Ascending aorta (tissue), 2 donors: ENCODE results near the gene TRAPPC1. TPM values are rescaled to one million over a fixed set of nuclear protein-coding genes. Genes with fewer than 3 reads are reported as not detected.
A peak's percentile ranks its signal among the peaks of the same experiment; 100 is the strongest.

Experiments
- DNase-seq, 2 donors: peaks; one replicate each; pipeline ENCODE4 v3.0.0-alpha.2; 2019; ENCODE audit warnings: low spot score in 2 of 2
- H3K27ac ChIP-seq, 2 donors: fragments of 200-600 bp; sonication (generic); one replicate each; pipeline ENCODE4 v1.5.1; 2016 to 2017; ENCODE audit warnings: mild to moderate bottlenecking in 1 of 2
- H3K27me3 ChIP-seq: fragments of 200-600 bp; sonication (generic); one replicate; pipeline ENCODE4 v1.5.1; 2017
- H3K36me3 ChIP-seq, 2 donors: fragments of 200-600 bp; sonication (generic); one replicate each; pipeline ENCODE4 v1.5.1; 2016
- H3K4me1 ChIP-seq, 2 donors: fragments of 200-600 bp; sonication (generic); one replicate each; pipeline ENCODE4 v1.5.1; 2016 to 2017; ENCODE audit warnings: mild to moderate bottlenecking in 1 of 2
- H3K4me3 ChIP-seq, 2 donors: fragments of 200-600 bp; sonication (generic); one replicate each; pipeline ENCODE4 v1.5.1; 2016 to 2017; ENCODE audit warnings: mild to moderate bottlenecking in 1 of 2
- H3K9me3 ChIP-seq, 2 donors: fragments of 200-600 bp; sonication (generic); one replicate each; pipeline ENCODE4 v1.5.1; 2016
- CTCF ChIP-seq, 3 experiments: fragments of 200-600 bp in 2 of 3; fragments of 450-650 bp in 1 of 3; sonication (generic) in 2 of 3; IDR thresholded peaks; one replicate each; pipeline ENCODE4 v1.5.1; 2016 to 2019; ENCODE audit warnings: antibody characterized with exemption in 3 of 3, mild to moderate bottlenecking in 1 of 3, moderate library complexity in 1 of 3
- intact Hi-C: fragments of 100-400 bp; cut with DNase I; formaldehyde crosslinking; loops from one replicate; pipeline ENCODE4 v1.15.1; 2023
- total RNA-seq: library from RNA; depleted of rRNA; stranded (reverse); fragments of >200 nt; gene quantifications from one replicate; pipeline ENCODE4 v1.1.0, GENCODE V29; 2016

Gene TRAPPC1
- total RNA-seq, 1 donor from 2014 or later = 36.0 TPM

- no peaks in the 10 kb centered on the region for H3K27me3 ChIP-seq
- H3K27ac ChIP-seq = peak overlapping the region; percentile 90 to 91
- peak overlapping the region; percentile 77 to 95 for H3K4me3 ChIP-seq
- DNase-seq = no peak
- intact Hi-C loops = no loop called here
- peaks cover 18 to 25% of the 10 kb centered on the region in 2 donors for H3K4me1 ChIP-seq
- TF ChIP-seq CTCF (IDR thresholded peaks at IDR 0.05) = no peak
- peaks cover 0 to 6% of the 10 kb centered on the region in 2 donors for H3K36me3 ChIP-seq
- no peaks in the 10 kb centered on the region for H3K9me3 ChIP-seq
Observed at GRCh38 chr17:7884581-7885366, 47.0 kb downstream of the TRAPPC1 start.

- Histone ChIP-seq H3K36me3 (peaks cover 0 to 6% of the 10 kb centered on the region in 2 donors), H3K27ac (peak overlapping the region; percentile 61 to 90), H3K27me3 (no peaks in the 10 kb centered on the region), H3K4me1 (peaks cover 11 to 17% of the 10 kb centered on the region in 2 donors), H3K4me3 (peak overlapping the region; percentile 25 to 95), H3K9me3 (no peaks in the 10 kb centered on the region)
- intact Hi-C loops = no loop called here
- TF ChIP-seq CTCF (IDR thresholded peaks at IDR 0.05) = no peak
- DNase-seq = no peak
Observed at GRCh38 chr17:7883781-7884386, 47.9 kb downstream of the TRAPPC1 start.

- DNase-seq = no peak
- no peak for TF ChIP-seq CTCF (IDR thresholded peaks at IDR 0.05)
- Histone ChIP-seq H3K4me3 (no peak overlapping the region), H3K4me1 (peaks cover 0 to 4% of the 10 kb centered on the region in 2 donors), H3K9me3 (no peaks in the 10 kb centered on the region), H3K27ac (peak overlapping the region; percentile 12 to 42), H3K27me3 (no peaks in the 10 kb centered on the region), H3K36me3 (peaks cover 0 to 6% of the 10 kb centered on the region in 2 donors)
- intact Hi-C loops = no loop called here
Observed at GRCh38 chr17:7882629-7883028, 49.1 kb downstream of the TRAPPC1 start.

- Histone ChIP-seq H3K9me3 (no peaks in the 10 kb centered on the region), H3K36me3 (peaks cover 0 to 6% of the 10 kb centered on the region in 2 donors), H3K4me1 (peaks cover 0 to 4% of the 10 kb centered on the region in 2 donors), H3K4me3 (no peak overlapping the region), H3K27me3 (no peaks in the 10 kb centered on the region), H3K27ac (no peak overlapping the region)
- DNase-seq = no peak
- TF ChIP-seq CTCF (IDR thresholded peaks at IDR 0.05) = no peak
- intact Hi-C loops = no loop called here
Observed at GRCh38 chr17:7882068-7882467, 49.7 kb downstream of the TRAPPC1 start.

- TF ChIP-seq CTCF (IDR thresholded peaks at IDR 0.05) = no peak
- peaks cover 0 to 6% of the 10 kb centered on the region in 2 donors for H3K36me3 ChIP-seq
- intact Hi-C loops = no loop called here
Observed at GRCh38 chr17:7881276-7882054, 50.3 kb downstream of the TRAPPC1 start.

More at GRCh38 chr17:7881276-7882054, 50.3 kb downstream of the TRAPPC1 start:
- Histone ChIP-seq H3K4me1 (peaks cover 0 to 4% of the 10 kb centered on the region in 2 donors), H3K4me3 (no peak overlapping the region), H3K27me3 (no peaks in the 10 kb centered on the region), H3K27ac (no peak overlapping the region), H3K9me3 (no peaks in the 10 kb centered on the region)
- no peak for DNase-seq

Other genes with a start within 250 kb of the TRAPPC1 start
- 48.0 TPM for gene TP53, start 244.5 kb downstream of the TRAPPC1 start, total RNA-seq
- 1.5 TPM for gene WRAP53, start 243.5 kb downstream of the TRAPPC1 start, total RNA-seq
- not detected for gene EFNB3, start 226.7 kb downstream of the TRAPPC1 start, total RNA-seq
- gene DNAH2, start 214.2 kb downstream of the TRAPPC1 start, total RNA-seq = 0.43 TPM
- 20.0 TPM for gene KDM6B, start 97.7 kb downstream of the TRAPPC1 start, total RNA-seq
- gene TMEM88, start 76.9 kb downstream of the TRAPPC1 start, total RNA-seq = 223 TPM
- gene NAA38, start 74.4 kb downstream of the TRAPPC1 start, total RNA-seq = 59.0 TPM
- 0.21 TPM for gene CYB5D1, start 73.9 kb downstream of the TRAPPC1 start, total RNA-seq
- gene CHD3, start 43.2 kb downstream of the TRAPPC1 start, total RNA-seq = 102 TPM
- 0.32 TPM for gene RNF227, start 15.7 kb downstream of the TRAPPC1 start, total RNA-seq
- not detected for gene KCNAB3, start 2.1 kb downstream of the TRAPPC1 start, total RNA-seq
- 13.7 TPM for gene CNTROB, start 260 bp upstream of the TRAPPC1 start, total RNA-seq
- not detected for gene GUCY2D, start 70.7 kb upstream of the TRAPPC1 start, total RNA-seq
- 2.3 TPM for gene ALOX15B, start 107.1 kb upstream of the TRAPPC1 start, total RNA-seq
- not detected for gene ALOX12B, start 155.8 kb upstream of the TRAPPC1 start, total RNA-seq
- gene ALOXE3, start 186.6 kb upstream of the TRAPPC1 start, total RNA-seq = not detected
- gene HES7, start 192.2 kb upstream of the TRAPPC1 start, total RNA-seq = not detected
- gene PER1, start 220.5 kb upstream of the TRAPPC1 start, total RNA-seq = 178 TPM
- gene VAMP2, start 231.0 kb upstream of the TRAPPC1 start, total RNA-seq = 28.3 TPM
- 1.6 TPM for gene TMEM107, start 244.4 kb upstream of the TRAPPC1 start, total RNA-seq